Pulmonary artery endothelial cell (primary cell): ENCODE measurements around the gene RBM8A. TPM values are rescaled to one million over a fixed set of nuclear protein-coding genes. Genes with fewer than 3 reads are reported as not detected.
"Not testable (repeated sequence)": the region's sequence is repeated elsewhere in the genome, so short reads cannot be mapped to it uniquely, and the experiment has no call there.

Source experiments
- DNase-seq: peaks from one replicate; pipeline ENCODE4 v3.0.0-alpha.2; 2011; ENCODE audit warnings: low read depth, low spot score
- total RNA-seq: library from RNA; depleted of rRNA; stranded (reverse); fragments of >200 nt; gene quantifications from 2 replicates; pipeline ENCODE4 v1.2.3, GENCODE V29; 2014

Gene RBM8A
- total RNA-seq, 1 donor from 2014 or later, result 129 TPM

- DNase-seq, result no peak
Measured at GRCh38 chr1:145956781-145957442, 29.6 kb upstream of the RBM8A start.

GRCh38 chr1:145956361-145956760, 29.1 kb upstream of the RBM8A start:
- no peak for DNase-seq

- DNase-seq, result no peak
Measured at GRCh38 chr1:145955436-145955835, 28.2 kb upstream of the RBM8A start.

GRCh38 chr1:145953861-145954260, 26.6 kb upstream of the RBM8A start:
- no peak for DNase-seq

GRCh38 chr1:145952903-145953302, 25.6 kb upstream of the RBM8A start:
- DNase-seq, result no peak

- no peak for DNase-seq
Measured at GRCh38 chr1:145951526-145951925, 24.2 kb upstream of the RBM8A start.

GRCh38 chr1:145949219-145949618, 21.9 kb upstream of the RBM8A start:
- no peak for DNase-seq

- DNase-seq, result no peak
Measured at GRCh38 chr1:145947551-145947950, 20.3 kb upstream of the RBM8A start.

GRCh38 chr1:145946477-145946986, 19.2 kb upstream of the RBM8A start:
- DNase-seq, result no peak

- DNase-seq, result no peak
Measured at GRCh38 chr1:145944532-145944931, 17.2 kb upstream of the RBM8A start.

- DNase-seq, result no peak
Measured at GRCh38 chr1:145942871-145943270, 15.6 kb upstream of the RBM8A start.

GRCh38 chr1:145942405-145942804, 15.1 kb upstream of the RBM8A start:
- no peak for DNase-seq

GRCh38 chr1:145937436-145937835, 10.2 kb upstream of the RBM8A start:
- DNase-seq, result no peak

GRCh38 chr1:145936247-145936646, 9.0 kb upstream of the RBM8A start:
- no peak for DNase-seq

GRCh38 chr1:145935708-145936107, 8.4 kb upstream of the RBM8A start:
- DNase-seq, result no peak

- not testable (repeated sequence) for DNase-seq
Measured at GRCh38 chr1:145932522-145933009, 5.3 kb upstream of the RBM8A start.

- DNase-seq, result no peak
Measured at GRCh38 chr1:145927916-145928643, 796 bp upstream of the RBM8A start.

- DNase-seq, result no peak
Measured at GRCh38 chr1:145926686-145927062, 610 bp downstream of the RBM8A start.

- no peak for DNase-seq
Measured at GRCh38 chr1:145922266-145922665, 5.0 kb downstream of the RBM8A start.

- not testable (repeated sequence) for DNase-seq
Measured at GRCh38 chr1:145920297-145920696, 7.0 kb downstream of the RBM8A start.

GRCh38 chr1:145918992-145919939, 8.0 kb downstream of the RBM8A start:
- no peak for DNase-seq
